ENCODE measurements around the gene SSH2. TPM values are rescaled to one million over a fixed set of nuclear protein-coding genes. Genes with fewer than 3 reads are reported as not detected.

SSH2 gene
- total RNA-seq, 1 donor from 2014 or later: 21.9 TPM

DNA sequence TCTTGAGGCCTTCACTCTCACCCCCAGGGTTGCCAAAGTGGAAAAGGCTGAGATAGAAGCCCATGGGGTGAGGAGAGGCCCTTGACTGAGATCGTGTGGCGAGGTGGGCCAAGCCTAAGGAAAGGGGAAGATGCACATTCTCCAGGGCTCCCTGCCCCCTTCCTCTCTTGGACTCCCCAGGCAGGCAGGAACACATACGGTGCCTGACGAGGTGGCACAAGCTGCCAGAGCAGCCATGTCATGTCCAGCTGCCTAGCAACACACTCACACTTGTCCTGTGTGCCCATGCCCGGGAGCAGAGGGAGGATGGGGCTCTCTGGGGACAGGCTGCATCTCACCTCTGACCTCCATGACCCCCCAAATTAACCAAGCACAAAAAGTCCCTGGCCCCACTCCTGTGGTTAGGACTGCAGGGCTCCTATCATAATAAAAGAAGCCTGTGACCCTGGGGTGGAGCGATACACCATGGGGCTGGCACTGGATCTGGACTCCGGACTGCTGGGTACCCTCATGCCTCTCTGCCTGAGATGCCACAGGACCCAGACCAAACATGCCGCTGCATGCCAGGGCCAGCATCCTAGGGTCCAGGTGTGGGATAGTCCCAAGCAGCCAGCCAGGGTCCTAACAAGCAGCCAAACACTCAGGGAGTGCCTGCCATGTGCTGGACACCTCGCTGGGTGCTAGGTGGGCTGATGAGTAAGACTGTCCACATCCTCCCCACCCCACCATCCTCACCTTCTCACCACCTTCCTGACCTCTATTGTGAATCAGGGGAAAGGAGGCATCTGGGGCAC lies 343.2 kb downstream of the SSH2 start:
- H3K9me3 Mint-ChIP-seq (ENCODE audit: unreplicated experiment): no peaks in the 10 kb centered on the region
- H3K4me1 Mint-ChIP-seq (ENCODE audit: unreplicated experiment): peaks cover 62% of the 10 kb centered on the region
- H3K4me3 Mint-ChIP-seq (ENCODE audit: unreplicated experiment): no peak overlapping the region
- TF ChIP-seq, protein P1, sequence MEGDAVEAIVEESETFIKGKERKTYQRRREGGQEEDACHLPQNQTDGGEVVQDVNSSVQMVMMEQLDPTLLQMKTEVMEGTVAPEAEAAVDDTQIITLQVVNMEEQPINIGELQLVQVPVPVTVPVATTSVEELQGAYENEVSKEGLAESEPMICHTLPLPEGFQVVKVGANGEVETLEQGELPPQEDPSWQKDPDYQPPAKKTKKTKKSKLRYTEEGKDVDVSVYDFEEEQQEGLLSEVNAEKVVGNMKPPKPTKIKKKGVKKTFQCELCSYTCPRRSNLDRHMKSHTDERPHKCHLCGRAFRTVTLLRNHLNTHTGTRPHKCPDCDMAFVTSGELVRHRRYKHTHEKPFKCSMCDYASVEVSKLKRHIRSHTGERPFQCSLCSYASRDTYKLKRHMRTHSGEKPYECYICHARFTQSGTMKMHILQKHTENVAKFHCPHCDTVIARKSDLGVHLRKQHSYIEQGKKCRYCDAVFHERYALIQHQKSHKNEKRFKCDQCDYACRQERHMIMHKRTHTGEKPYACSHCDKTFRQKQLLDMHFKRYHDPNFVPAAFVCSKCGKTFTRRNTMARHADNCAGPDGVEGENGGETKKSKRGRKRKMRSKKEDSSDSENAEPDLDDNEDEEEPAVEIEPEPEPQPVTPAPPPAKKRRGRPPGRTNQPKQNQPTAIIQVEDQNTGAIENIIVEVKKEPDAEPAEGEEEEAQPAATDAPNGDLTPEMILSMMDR (IDR thresholded peaks at IDR 0.05): no peak
- H3K36me3 Mint-ChIP-seq (ENCODE audit: unreplicated experiment): peaks cover 4% of the 10 kb centered on the region
- H3K27ac Mint-ChIP-seq (ENCODE audit: unreplicated experiment): peak overlapping the region; percentile 86
- no peaks in the 10 kb centered on the region for H3K27me3 Mint-ChIP-seq (ENCODE audit: unreplicated experiment)
- no peak for DNase-seq (ENCODE audit: extremely low spot score, unreplicated experiment)

DNA sequence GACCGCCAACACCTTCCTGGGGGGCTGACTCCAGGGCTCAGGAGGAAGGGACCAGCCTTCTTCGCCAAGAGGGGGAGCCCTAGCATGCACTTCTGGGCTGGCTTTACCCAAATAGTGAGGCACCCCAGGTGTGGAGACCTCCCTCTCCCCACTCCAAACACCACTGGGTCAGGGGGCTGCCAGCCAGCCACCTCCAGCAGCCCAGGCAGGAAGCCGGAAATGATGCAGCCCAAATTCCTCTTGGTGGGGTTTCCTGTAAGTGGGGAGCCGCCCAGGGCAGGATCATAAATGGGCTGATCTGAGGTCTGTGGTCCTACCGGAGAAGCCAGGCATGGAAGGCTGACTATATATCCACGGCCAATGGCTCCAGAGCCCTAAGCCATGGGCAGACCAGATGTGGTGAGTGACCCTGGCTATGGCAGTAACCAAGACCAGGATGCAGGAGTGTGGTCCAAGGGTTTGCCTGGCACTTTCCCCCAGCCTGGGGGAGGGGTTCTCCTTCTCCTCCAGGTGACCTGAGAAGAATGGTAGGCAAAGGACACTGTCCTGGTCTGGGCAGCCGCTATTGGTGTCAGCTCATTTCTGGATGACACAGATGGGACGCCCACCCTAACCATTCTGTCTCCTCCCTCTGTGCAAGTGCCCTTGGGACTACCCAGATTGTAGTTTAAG lies 344.8 kb downstream of the SSH2 start:
- H3K27ac Mint-ChIP-seq (ENCODE audit: unreplicated experiment): peak overlapping the region; percentile 80
- peaks cover 47% of the 10 kb centered on the region for H3K4me1 Mint-ChIP-seq (ENCODE audit: unreplicated experiment)
- no peak overlapping the region for H3K4me3 Mint-ChIP-seq (ENCODE audit: unreplicated experiment)
- peaks cover 5% of the 10 kb centered on the region for H3K36me3 Mint-ChIP-seq (ENCODE audit: unreplicated experiment)
- DNase-seq (ENCODE audit: extremely low spot score, unreplicated experiment): no peak
- TF ChIP-seq, protein P1 (IDR thresholded peaks at IDR 0.05): peak; percentile 28
- no peaks in the 10 kb centered on the region for H3K9me3 Mint-ChIP-seq (ENCODE audit: unreplicated experiment)
- no peaks in the 10 kb centered on the region for H3K27me3 Mint-ChIP-seq (ENCODE audit: unreplicated experiment)

DNA sequence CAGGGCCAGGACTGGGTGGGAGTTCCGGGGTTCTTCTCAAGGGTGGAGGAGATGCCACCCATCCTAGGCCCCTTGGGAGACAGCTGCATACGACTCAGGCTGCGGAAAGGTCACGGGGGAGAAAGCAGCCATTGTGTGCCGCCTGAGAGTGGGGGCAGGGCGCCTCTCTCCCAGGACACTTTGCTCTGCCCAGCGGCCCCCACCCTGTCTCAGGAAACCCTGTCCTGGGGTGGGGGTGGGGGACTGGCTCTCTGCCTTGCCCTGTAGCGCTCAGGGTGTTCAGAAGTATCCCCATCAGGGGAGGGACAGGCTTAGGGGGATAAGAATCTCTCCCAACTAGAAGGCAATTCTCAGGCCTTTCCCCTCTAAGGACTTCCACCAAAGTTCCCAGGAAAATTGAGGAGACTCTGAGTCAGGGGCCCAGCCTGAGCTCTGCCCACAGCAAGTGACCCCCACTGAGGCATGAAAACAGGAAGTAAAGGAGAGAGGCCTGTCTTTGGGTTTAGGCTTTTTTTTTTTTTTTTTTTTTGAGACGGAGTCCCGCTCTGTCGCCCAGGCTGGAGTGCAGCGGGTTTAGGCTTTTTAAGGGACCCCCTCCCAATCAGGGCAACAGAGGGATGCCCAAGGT lies 345.5 kb downstream of the SSH2 start:
- H3K9me3 Mint-ChIP-seq (ENCODE audit: unreplicated experiment): no peaks in the 10 kb centered on the region
- peaks cover 8% of the 10 kb centered on the region for H3K36me3 Mint-ChIP-seq (ENCODE audit: unreplicated experiment)
- peaks cover 42% of the 10 kb centered on the region for H3K4me1 Mint-ChIP-seq (ENCODE audit: unreplicated experiment)
- H3K4me3 Mint-ChIP-seq (ENCODE audit: unreplicated experiment): peak overlapping the region; percentile 14
- no peak for DNase-seq (ENCODE audit: extremely low spot score, unreplicated experiment)
- TF ChIP-seq, protein P1 (IDR thresholded peaks at IDR 0.05): no peak
- H3K27ac Mint-ChIP-seq (ENCODE audit: unreplicated experiment): peak overlapping the region; percentile 80
- H3K27me3 Mint-ChIP-seq (ENCODE audit: unreplicated experiment): no peaks in the 10 kb centered on the region

DNA sequence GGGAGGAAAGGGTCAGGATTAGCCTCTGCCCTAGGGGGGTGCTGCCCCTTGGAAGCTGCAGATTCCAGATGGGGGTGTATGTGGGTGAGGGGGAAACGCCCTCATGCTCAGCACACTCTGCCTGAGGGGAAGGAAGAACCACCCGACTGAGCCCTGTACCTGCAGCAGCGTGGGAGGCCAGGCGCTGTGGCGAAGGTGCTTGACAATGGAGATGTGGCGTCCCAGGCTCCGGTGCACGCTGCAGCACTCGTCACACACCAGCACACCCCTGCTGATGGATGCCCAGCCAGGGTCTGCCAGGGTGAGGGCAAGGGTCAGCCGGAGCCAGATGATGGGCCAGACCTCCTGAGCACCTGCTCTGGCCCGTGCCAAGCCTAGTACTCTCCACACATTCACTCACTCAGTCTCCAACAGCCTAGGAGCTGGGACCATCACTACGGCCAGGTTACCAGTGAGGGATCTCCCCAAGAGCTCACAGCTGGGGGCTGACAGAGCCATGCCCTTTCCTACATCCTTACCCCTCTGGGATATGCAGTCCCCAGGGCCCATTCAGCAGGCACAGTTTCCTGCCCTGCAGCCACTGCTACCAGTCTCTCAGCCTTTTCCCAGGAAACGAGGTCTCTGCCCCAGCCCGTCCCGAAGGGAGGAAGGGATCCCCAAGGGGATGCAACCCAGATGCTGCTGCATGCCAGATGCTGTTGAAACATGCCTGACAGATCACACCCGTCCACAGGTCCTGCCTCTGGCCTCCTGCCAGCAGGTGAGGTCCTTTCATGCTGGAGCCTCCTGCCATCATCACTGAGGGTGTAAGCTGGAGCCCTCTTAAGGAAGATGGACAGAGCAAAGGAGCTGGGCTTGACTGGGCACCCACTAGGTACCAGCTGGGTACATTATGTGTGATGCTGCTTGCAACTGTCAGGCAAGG lies 346.4 kb downstream of the SSH2 start:
- no peaks in the 10 kb centered on the region for H3K27me3 Mint-ChIP-seq (ENCODE audit: unreplicated experiment)
- H3K4me1 Mint-ChIP-seq (ENCODE audit: unreplicated experiment): peaks cover 42% of the 10 kb centered on the region
- peaks cover 8% of the 10 kb centered on the region for H3K36me3 Mint-ChIP-seq (ENCODE audit: unreplicated experiment)
- TF ChIP-seq, protein P1 (IDR thresholded peaks at IDR 0.05): no peak
- DNase-seq (ENCODE audit: extremely low spot score, unreplicated experiment): no peak
- H3K4me3 Mint-ChIP-seq (ENCODE audit: unreplicated experiment): no peak overlapping the region
- H3K9me3 Mint-ChIP-seq (ENCODE audit: unreplicated experiment): no peaks in the 10 kb centered on the region
- H3K27ac Mint-ChIP-seq (ENCODE audit: unreplicated experiment): peak overlapping the region; percentile 80

Measured in osteocyte (in vitro differentiated cells).